ENCODE measurements around the gene ZNF335. TPM values are rescaled to one million over a fixed set of nuclear protein-coding genes. Genes with fewer than 3 reads are reported as not detected.
A peak's percentile ranks its signal among the peaks of the same experiment; 100 is the strongest.

The ZNF335 gene
- total and polyA plus RNA-seq, 2 of the 13 experiments (the other 11 are each of a cell fraction or from before 2014, with no cell fraction given), result 9.7 to 13.7 TPM

DNA sequence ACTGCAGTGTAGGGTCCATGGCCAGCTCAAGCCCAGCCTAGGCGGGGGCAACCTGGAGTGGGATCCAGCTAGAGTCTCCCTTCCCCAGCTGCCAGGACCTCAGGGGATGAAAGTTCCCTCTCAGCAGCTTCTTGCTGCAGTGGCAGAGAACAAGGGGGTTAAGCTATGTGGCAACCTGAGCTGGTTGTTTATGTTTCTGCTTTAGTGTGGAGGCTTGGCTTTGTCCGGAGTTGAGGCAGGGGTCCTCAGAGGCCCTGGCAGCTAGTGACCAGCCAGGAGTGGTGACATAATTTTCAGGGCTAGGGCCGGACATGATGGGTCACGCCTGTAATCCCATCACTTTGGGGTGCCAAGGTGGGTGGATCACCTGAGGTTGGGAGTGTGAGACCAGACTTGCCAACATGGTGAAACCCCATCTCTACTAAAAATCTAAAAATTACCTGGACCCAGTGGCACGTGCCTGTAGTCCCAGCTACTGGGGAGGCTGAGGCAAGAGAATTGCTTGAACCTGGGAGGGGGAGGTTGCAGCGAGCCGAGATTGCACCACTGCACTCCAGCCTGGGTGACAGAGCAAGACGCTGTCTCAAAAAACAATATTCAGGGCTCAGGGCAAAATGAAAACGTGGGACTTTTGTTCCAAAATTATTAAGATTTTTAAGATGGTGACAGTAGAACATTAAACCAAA, 46.0 kb downstream of the ZNF335 start (continued):
- TF ChIP-seq CEBPZ (IDR thresholded peaks at IDR 0.05; ENCODE audit: low read length), result no peak
- no peak for TF ChIP-seq ZBTB8A (CRISPR knock-in tag; IDR thresholded peaks at IDR 0.05; ENCODE audit: borderline replicate concordance, low read depth)
- no peak; the same call in 1 of the 2 replicates for TF ChIP-seq PHF20 (CRISPR knock-in tag; IDR thresholded peaks at IDR 0.05)
- TF ChIP-seq THAP9 (CRISPR knock-in tag; IDR thresholded peaks at IDR 0.05; ENCODE audit: borderline replicate concordance), result no peak
- peak; percentile 57 for TF ChIP-seq SALL1 (CRISPR knock-in tag; IDR thresholded peaks at IDR 0.05)
- TF ChIP-seq, protein P1, sequence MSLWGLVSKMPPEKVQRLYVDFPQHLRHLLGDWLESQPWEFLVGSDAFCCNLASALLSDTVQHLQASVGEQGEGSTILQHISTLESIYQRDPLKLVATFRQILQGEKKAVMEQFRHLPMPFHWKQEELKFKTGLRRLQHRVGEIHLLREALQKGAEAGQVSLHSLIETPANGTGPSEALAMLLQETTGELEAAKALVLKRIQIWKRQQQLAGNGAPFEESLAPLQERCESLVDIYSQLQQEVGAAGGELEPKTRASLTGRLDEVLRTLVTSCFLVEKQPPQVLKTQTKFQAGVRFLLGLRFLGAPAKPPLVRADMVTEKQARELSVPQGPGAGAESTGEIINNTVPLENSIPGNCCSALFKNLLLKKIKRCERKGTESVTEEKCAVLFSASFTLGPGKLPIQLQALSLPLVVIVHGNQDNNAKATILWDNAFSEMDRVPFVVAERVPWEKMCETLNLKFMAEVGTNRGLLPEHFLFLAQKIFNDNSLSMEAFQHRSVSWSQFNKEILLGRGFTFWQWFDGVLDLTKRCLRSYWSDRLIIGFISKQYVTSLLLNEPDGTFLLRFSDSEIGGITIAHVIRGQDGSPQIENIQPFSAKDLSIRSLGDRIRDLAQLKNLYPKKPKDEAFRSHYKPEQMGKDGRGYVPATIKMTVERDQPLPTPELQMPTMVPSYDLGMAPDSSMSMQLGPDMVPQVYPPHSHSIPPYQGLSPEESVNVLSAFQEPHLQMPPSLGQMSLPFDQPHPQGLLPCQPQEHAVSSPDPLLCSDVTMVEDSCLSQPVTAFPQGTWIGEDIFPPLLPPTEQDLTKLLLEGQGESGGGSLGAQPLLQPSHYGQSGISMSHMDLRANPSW (CRISPR knock-in tag; IDR thresholded peaks at IDR 0.05; ENCODE audit: borderline replicate concordance), result no peak
- TF ChIP-seq ZNF430 (CRISPR knock-in tag; IDR thresholded peaks at IDR 0.05), result no peak
- no peak for TF ChIP-seq BCL3 (CRISPR knock-in tag; IDR thresholded peaks at IDR 0.05)
- TF ChIP-seq ETS1 (CRISPR knock-in tag; IDR thresholded peaks at IDR 0.05), result no peak
- no peak for TF ChIP-seq MTF2 (CRISPR knock-in tag; IDR thresholded peaks at IDR 0.05; ENCODE audit: borderline replicate concordance)
- no peak for TF ChIP-seq DRAP1 (CRISPR knock-in tag; IDR thresholded peaks at IDR 0.05)
- 0 out of 2 replicates have a peak, but pooled peaks have one; percentile 40 for TF ChIP-seq ZBTB10 (CRISPR knock-in tag; IDR thresholded peaks at IDR 0.05; ENCODE audit: borderline replicate concordance)

Measured in HepG2 (cell line).